Measurements from ENCODE around the gene RAB12.

The RAB12 gene

DNA sequence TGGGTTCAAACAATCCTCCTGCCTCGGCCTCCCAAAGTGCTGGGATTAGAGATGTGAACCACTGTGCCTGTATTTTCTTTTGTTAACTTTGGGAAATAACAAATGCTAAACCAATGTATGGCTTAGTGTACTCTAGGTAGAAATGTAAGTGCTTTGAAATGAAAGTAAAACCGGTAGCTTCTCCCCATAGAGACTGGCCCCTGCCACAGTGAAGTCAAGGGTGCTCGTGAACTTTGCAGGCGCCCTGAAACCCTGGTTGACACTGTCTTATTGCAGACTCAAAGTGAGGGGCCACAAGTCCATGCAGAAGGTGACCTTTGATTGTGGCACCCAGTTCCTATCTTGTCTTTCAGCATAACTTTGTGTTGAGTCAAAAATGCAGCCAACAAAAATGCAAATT, 72.0 kb downstream of the RAB12 start:
- no peak for DNase-seq (ENCODE audit: low read depth in 2 of 3, low spot score in 1 of 3)

DNA sequence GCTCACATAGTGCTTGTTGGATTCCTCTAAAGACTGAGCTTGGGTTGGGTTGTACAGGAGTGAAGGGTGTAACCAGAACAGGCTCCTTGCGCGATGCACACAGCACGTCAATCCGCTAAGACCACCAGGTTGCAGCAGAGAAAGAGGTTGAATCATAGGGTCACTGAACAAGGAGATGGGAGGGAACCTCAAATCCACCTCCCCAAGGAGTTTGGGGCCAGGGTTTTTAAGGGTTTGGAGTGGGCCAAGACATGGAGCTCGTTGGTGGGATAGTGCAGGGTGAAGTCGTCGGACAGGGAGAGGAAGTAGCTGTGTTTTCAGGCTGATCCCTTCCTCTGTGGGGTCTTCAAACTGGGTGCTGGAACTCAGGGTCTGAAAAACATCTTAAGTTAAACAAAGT, 75.3 kb downstream of the RAB12 start:
- DNase-seq (ENCODE audit: low read depth in 2 of 3, low spot score in 1 of 3) = no peak

DNA sequence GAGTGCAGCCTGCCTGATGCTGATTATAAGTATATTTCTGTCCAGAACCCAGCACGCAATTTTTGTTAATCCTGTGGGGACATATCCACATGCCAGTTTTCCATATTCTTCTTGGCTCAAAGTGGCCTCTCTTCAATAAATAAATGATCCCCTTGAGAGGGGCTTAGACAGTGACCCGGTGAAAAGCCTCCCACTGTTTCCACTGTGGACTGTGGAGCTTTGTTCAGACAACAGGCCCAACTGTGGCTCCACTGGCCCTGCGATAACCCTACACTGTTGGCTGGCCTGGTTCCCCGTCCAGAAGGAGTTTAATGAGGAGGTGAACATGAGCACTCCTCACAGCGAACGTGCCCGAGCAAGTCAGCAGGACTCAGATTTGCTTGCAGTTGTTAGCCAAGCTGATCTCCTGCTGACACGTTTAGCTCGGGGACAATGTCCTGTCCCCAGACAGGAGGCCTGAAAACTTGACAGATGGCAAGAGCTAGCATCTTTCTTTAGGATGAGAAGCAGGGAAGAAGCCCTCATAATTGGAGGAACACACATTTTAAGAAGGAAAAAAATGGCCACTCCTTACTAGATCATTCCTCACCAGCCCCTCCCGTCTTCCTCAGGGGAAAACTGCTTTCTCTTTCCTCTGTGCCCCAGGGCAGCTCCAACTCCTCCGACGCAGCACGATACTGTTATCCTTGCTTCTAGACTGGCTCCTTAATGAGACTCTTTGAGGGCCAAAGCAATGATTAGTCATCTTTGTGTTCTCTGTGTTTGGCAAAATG, 76.1 kb downstream of the RAB12 start:
- no peak for DNase-seq (ENCODE audit: low read depth in 2 of 3, low spot score in 1 of 3)

DNA sequence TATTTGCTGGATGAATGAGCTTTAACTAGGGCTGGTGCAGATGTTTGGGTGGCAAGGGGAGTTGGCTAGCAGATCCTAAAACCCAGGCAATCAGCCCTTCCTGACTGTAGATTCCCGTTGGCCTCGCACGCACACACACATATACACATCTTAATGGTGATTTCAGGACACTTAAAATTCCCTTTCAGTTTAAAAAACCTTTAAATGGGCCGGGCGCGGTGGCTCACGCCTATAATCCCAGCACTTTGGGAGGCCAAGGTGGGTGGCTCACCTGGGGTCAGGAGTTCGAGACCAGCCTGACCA, 76.6 kb downstream of the RAB12 start:
- no peak for DNase-seq (ENCODE audit: low read depth in 2 of 3, low spot score in 1 of 3)

DNA sequence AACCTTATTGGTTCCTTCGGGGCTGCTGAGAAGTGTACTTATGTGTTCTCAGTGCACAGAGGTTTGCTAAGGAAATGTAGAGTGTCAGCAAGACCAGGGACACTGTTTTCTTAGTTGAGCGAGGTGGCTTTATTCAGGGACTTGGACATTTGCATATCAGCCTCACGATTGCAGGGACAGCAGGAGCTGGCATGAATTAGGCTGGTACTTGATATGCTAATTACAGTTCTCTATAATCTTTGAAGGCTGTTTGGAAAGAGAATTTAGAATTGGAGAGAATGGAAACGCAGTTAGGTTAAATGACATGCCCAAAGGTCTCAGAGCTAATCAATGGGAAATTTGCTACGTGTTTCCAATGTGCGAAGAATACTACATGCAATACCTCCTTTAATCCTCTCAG, 77.4 kb downstream of the RAB12 start:
- DNase-seq (ENCODE audit: low read depth in 2 of 3, low spot score in 1 of 3) = no peak

DNA sequence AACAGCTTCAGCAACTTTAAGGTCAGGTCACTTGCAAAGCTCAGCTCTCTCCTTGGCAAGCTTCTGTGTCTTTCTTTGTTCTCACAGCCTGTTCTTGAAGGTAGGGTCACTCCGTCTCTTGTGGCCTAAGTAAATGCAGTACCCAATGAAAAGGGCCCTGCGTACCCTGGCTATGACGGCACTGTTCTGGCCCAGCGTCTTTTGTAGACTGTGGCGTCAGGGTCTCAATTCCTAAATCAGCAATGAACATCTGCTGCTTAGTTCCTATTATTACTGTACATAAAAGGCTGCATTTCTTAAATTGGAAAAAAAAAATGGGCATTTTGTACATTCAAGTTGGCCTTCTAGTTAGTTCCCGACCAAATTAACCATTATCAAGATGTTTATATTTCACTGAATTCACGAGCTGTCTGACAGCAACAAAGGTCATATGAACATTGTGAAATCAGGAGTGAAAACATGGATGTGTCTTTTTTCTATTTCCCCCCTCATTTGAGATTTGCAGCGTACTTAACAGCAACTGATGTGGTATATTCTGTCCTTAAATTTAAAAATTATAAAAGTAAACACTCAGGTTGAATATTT, 79.1 kb downstream of the RAB12 start:
- DNase-seq (ENCODE audit: low read depth in 2 of 3, low spot score in 1 of 3) = no peak

DNA sequence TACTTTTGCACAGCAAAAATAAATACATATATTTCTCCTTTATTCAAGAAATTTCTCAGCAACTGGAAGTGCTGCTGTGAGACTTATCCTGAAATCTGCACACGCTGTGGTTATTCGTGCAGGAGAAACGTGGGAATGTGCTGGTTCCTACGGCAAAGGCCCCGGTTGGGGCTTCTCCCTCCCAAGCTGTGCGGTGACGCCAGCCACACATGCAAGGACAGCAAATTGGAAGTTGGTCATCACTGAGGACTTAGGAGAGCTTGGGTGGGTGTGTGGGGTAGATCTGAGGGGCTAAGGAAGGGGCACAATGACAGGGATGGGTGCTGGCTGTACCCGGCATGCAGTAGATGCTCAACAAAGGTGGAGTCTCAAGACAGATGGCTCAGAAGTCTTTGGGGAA, 79.6 kb downstream of the RAB12 start:
- DNase-seq (ENCODE audit: low read depth in 2 of 3, low spot score in 1 of 3) = no peak
